ENCODE data around the gene NID1. TPM values are rescaled to one million over a fixed set of nuclear protein-coding genes. Genes with fewer than 3 reads are reported as not detected.

The NID1 gene
- polyA plus RNA-seq, 1 donor from 2014 or later, result 0.04 TPM

DNA sequence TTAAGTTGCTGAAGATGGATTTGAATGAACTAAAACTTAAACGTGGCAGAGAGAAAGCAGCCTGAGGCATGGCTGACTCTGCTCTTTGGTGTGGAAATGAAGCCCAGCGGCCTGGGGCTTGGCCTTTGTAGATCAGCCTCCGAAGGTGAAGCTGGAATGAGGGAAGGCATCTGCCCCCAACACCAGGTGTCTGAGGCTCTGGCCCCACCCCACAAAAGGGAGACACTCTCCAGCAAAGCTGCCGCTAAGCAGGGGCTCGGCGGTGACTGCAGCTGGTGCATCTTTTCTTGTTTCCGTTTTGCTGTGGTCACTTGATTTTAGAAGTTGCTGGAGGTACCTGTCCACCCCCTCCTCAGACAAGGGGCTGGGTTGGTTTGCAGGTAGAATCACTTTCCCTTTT, 38.2 kb upstream of the NID1 start:
- Histone ChIP-seq H3K79me2 (replicated peaks; ENCODE audit: insufficient read depth, low read length) (no peaks in the 10 kb centered on the region), H3K9me2 (ENCODE audit: insufficient read depth, low read length) (no peaks in the 10 kb centered on the region), H3K36me3 (ENCODE audit: insufficient read depth, low read length) (no peaks in the 10 kb centered on the region), H3K27me3 (ENCODE audit: insufficient read depth, low read depth, low read length) (no peaks in the 10 kb centered on the region), H2AFZ (ENCODE audit: low read depth, low read length) (no peak overlapping the region), H3K4me3 (ENCODE audit: low read length) (no peak overlapping the region), H3K9me3 (ENCODE audit: low read length) (no peaks in the 10 kb centered on the region), H3F3A (ENCODE audit: insufficient read depth, low read length, poor library complexity, severe bottlenecking) (no peaks in the 10 kb centered on the region), H3K4me2 (ENCODE audit: low read length) (no peak overlapping the region), H3K9ac (ENCODE audit: low read length) (no peak overlapping the region), H4K20me1 (ENCODE audit: insufficient read depth) (no peaks in the 10 kb centered on the region), H3K27ac (ENCODE audit: low read length) (no peak overlapping the region)
- no peak for TF ChIP-seq RAD21 (conservative IDR thresholded peaks at IDR 0.05)
- TF ChIP-seq TAF1 (IDR thresholded peaks at IDR 0.05; ENCODE audit: low read depth), result no peak
- no peak for TF ChIP-seq EZH2 (IDR thresholded peaks at IDR 0.05; ENCODE audit: borderline replicate concordance, insufficient read depth, low read length, poor library complexity, severe bottlenecking)
- no peak for TF ChIP-seq MXI1 (conservative IDR thresholded peaks at IDR 0.05; ENCODE audit: poor library complexity, severe bottlenecking)
- TF ChIP-seq EP300 (conservative IDR thresholded peaks at IDR 0.05; ENCODE audit: poor library complexity, severe bottlenecking), result no peak
- TF ChIP-seq, protein P1, sequence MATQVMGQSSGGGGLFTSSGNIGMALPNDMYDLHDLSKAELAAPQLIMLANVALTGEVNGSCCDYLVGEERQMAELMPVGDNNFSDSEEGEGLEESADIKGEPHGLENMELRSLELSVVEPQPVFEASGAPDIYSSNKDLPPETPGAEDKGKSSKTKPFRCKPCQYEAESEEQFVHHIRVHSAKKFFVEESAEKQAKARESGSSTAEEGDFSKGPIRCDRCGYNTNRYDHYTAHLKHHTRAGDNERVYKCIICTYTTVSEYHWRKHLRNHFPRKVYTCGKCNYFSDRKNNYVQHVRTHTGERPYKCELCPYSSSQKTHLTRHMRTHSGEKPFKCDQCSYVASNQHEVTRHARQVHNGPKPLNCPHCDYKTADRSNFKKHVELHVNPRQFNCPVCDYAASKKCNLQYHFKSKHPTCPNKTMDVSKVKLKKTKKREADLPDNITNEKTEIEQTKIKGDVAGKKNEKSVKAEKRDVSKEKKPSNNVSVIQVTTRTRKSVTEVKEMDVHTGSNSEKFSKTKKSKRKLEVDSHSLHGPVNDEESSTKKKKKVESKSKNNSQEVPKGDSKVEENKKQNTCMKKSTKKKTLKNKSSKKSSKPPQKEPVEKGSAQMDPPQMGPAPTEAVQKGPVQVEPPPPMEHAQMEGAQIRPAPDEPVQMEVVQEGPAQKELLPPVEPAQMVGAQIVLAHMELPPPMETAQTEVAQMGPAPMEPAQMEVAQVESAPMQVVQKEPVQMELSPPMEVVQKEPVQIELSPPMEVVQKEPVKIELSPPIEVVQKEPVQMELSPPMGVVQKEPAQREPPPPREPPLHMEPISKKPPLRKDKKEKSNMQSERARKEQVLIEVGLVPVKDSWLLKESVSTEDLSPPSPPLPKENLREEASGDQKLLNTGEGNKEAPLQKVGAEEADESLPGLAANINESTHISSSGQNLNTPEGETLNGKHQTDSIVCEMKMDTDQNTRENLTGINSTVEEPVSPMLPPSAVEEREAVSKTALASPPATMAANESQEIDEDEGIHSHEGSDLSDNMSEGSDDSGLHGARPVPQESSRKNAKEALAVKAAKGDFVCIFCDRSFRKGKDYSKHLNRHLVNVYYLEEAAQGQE (IDR thresholded peaks at IDR 0.05; ENCODE audit: borderline replicate concordance), result no peak
- TF ChIP-seq SMC3 (conservative IDR thresholded peaks at IDR 0.05; ENCODE audit: poor library complexity), result no peak
- TF ChIP-seq POLR2AphosphoS5 (IDR thresholded peaks at IDR 0.05), result no peak
- TF ChIP-seq, protein P2, sequence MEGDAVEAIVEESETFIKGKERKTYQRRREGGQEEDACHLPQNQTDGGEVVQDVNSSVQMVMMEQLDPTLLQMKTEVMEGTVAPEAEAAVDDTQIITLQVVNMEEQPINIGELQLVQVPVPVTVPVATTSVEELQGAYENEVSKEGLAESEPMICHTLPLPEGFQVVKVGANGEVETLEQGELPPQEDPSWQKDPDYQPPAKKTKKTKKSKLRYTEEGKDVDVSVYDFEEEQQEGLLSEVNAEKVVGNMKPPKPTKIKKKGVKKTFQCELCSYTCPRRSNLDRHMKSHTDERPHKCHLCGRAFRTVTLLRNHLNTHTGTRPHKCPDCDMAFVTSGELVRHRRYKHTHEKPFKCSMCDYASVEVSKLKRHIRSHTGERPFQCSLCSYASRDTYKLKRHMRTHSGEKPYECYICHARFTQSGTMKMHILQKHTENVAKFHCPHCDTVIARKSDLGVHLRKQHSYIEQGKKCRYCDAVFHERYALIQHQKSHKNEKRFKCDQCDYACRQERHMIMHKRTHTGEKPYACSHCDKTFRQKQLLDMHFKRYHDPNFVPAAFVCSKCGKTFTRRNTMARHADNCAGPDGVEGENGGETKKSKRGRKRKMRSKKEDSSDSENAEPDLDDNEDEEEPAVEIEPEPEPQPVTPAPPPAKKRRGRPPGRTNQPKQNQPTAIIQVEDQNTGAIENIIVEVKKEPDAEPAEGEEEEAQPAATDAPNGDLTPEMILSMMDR (IDR thresholded peaks at IDR 0.05; ENCODE audit: poor library complexity, severe bottlenecking), result no peak

DNA sequence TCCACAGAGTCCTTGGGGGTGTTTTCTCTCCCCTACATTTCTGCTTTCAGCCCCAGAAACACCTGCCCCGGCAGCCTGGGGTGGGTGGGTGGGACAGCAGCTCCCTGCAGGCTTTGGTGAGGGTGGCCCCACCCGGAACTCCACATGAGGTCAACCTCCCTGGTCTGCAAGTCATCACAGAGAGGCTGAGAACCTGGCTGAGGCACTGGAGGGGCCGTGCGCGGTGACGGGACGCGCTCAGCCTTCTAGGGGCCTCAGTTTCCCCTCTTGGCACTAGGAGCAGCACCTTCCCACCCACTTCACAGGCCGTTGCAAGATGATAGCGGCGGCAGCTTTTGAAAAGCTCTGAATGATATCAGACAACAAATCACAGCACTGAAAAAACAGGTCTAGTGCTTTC, 37.7 kb upstream of the NID1 start:
- no peaks in the 10 kb centered on the region for H3K27me3 ChIP-seq (ENCODE audit: insufficient read depth, low read depth, low read length)
- H2AFZ ChIP-seq (ENCODE audit: low read depth, low read length), result no peak overlapping the region
- no peaks in the 10 kb centered on the region for H3F3A ChIP-seq (ENCODE audit: insufficient read depth, low read length, poor library complexity, severe bottlenecking)
- no peaks in the 10 kb centered on the region for H4K20me1 ChIP-seq (ENCODE audit: insufficient read depth)
- no peak overlapping the region for H3K4me2 ChIP-seq (ENCODE audit: low read length)
- H3K27ac ChIP-seq (ENCODE audit: low read length), result no peak overlapping the region
- H3K9me2 ChIP-seq (ENCODE audit: insufficient read depth, low read length), result no peaks in the 10 kb centered on the region
- no peak overlapping the region for H3K9ac ChIP-seq (ENCODE audit: low read length)
- no peaks in the 10 kb centered on the region for H3K79me2 ChIP-seq (replicated peaks; ENCODE audit: insufficient read depth, low read length)
- no peak overlapping the region for H3K4me3 ChIP-seq (ENCODE audit: low read length)
- no peaks in the 10 kb centered on the region for H3K9me3 ChIP-seq (ENCODE audit: low read length)
- TF ChIP-seq MXI1 (conservative IDR thresholded peaks at IDR 0.05; ENCODE audit: poor library complexity, severe bottlenecking) (no peak), TAF1 (IDR thresholded peaks at IDR 0.05; ENCODE audit: low read depth) (no peak), EP300 (conservative IDR thresholded peaks at IDR 0.05; ENCODE audit: poor library complexity, severe bottlenecking) (no peak)
- TF ChIP-seq, protein P2 (IDR thresholded peaks at IDR 0.05; ENCODE audit: poor library complexity, severe bottlenecking), result no peak
- H3K36me3 ChIP-seq (ENCODE audit: insufficient read depth, low read length), result no peaks in the 10 kb centered on the region
